ENCODE measurements around the gene AFP.
"Not testable (repeated sequence)": the region's sequence is repeated elsewhere in the genome, so short reads cannot be mapped to it uniquely, and the experiment has no call there.

AFP gene

GRCh38 chr4:73435984-73436383 is at the start of gene AFP:
Gene AFP, plus strand, starts transcription at chr4:73436221. Its CDS starts 42 bp downstream, at chr4:73436263.
- DNase-seq = no peak

- no peak for DNase-seq
These were observed 48.5 kb upstream of the AFP start for GRCh38 chr4:73387552-73387951.

- DNase-seq = no peak
These were observed 47.1 kb upstream of the AFP start for GRCh38 chr4:73388887-73389286.

- not testable (repeated sequence) for DNase-seq
These were observed 46.4 kb upstream of the AFP start for GRCh38 chr4:73389663-73390062.

GRCh38 chr4:73391774-73392173 is 44.2 kb upstream of the AFP start:
- DNase-seq = no peak

- DNase-seq = no peak
These were observed 43.1 kb upstream of the AFP start for GRCh38 chr4:73392936-73393335.

- DNase-seq = no peak
These were observed 39.7 kb upstream of the AFP start for GRCh38 chr4:73396304-73396703.

GRCh38 chr4:73396993-73397972 is 38.7 kb upstream of the AFP start:
- no peak for DNase-seq

- DNase-seq = no peak
These were observed 34.6 kb upstream of the AFP start for GRCh38 chr4:73401412-73401811.

GRCh38 chr4:73404042-73404441 is 32.0 kb upstream of the AFP start, which contains the start of gene ALB:
Gene ALB, plus strand, starts transcription at chr4:73404287. Its CDS starts 41 bp downstream, at chr4:73404328.
- DNase-seq = no peak

- DNase-seq = no peak
These were observed 31.6 kb upstream of the AFP start for GRCh38 chr4:73404457-73404856.

- no peak for DNase-seq
These were observed 30.9 kb upstream of the AFP start for GRCh38 chr4:73405138-73405537.

GRCh38 chr4:73406548-73406875 is 29.5 kb upstream of the AFP start:
- DNase-seq = no peak

- no peak for DNase-seq
These were observed 28.8 kb upstream of the AFP start for GRCh38 chr4:73407227-73407673.

GRCh38 chr4:73408181-73408867 is 27.7 kb upstream of the AFP start:
- DNase-seq = no peak

GRCh38 chr4:73409012-73409862 is 26.8 kb upstream of the AFP start:
- DNase-seq = no peak

- DNase-seq = no peak
These were observed 26.0 kb upstream of the AFP start for GRCh38 chr4:73409978-73410548.

GRCh38 chr4:73410916-73411730 is 24.9 kb upstream of the AFP start:
- DNase-seq = no peak

GRCh38 chr4:73411731-73412414 is 24.1 kb upstream of the AFP start:
- DNase-seq = no peak

- no peak for DNase-seq
These were observed 22.7 kb upstream of the AFP start for GRCh38 chr4:73413294-73413755.

- no peak for DNase-seq
These were observed 21.1 kb upstream of the AFP start for GRCh38 chr4:73414936-73415271.
